Measurements from ENCODE around the gene ZC3H18.
"Not testable (repeated sequence)": the region's sequence is repeated elsewhere in the genome, so short reads cannot be mapped to it uniquely, and the experiment has no call there.

The ZC3H18 gene

GRCh38 chr16:88609426-88609825 lies 39.2 kb downstream of the ZC3H18 start:
- H3K18ac ChIP-seq (ENCODE audit: low read length); H3K4me2 ChIP-seq (ENCODE audit: low read length); H2BK120ac ChIP-seq (ENCODE audit: low read depth, low read length); H4K5ac ChIP-seq (ENCODE audit: low read length); H3K9ac ChIP-seq (ENCODE audit: low read length); H3K36me3 ChIP-seq (ENCODE audit: control insufficient read depth, insufficient read depth, low read length); H2BK15ac ChIP-seq (replicated peaks; ENCODE audit: low read depth); H3K56ac ChIP-seq (ENCODE audit: low read length); H4K8ac ChIP-seq (ENCODE audit: low read depth, low read length); H3K27ac ChIP-seq (ENCODE audit: low read depth, low read length); H3K4ac ChIP-seq (ENCODE audit: low read depth, low read length); H3K79me1 ChIP-seq (ENCODE audit: low read length); H3K27me3 ChIP-seq (ENCODE audit: insufficient read depth, low read length, poor library complexity); H2AK5ac ChIP-seq (ENCODE audit: low read length); H3K79me2 ChIP-seq (ENCODE audit: control insufficient read depth, insufficient read depth, low read length); H3K4me1 ChIP-seq (ENCODE audit: control insufficient read depth, low read depth, low read length); H3K23ac ChIP-seq (ENCODE audit: low read length); DNase-seq; H2BK5ac ChIP-seq (ENCODE audit: low read length); H3K4me3 ChIP-seq (ENCODE audit: low read length): not testable (repeated sequence)
- no CpG with 5 or more reads among the region's 8 CpGs for WGBS (ENCODE audit: extremely low coverage, insufficient coverage, low lambda C conversion rate)

GRCh38 chr16:88610080-88610479 lies 39.9 kb downstream of the ZC3H18 start:
- Histone ChIP-seq H3K79me2 (ENCODE audit: control insufficient read depth, insufficient read depth, low read length) (peaks cover 3% of the 10 kb centered on the region), H3K9ac (ENCODE audit: low read length) (no peak overlapping the region), H3K4ac (ENCODE audit: low read depth, low read length) (no peak overlapping the region), H4K5ac (ENCODE audit: low read length) (no peak overlapping the region), H2BK5ac (ENCODE audit: low read length) (no peak overlapping the region), H3K79me1 (ENCODE audit: low read length) (peaks cover 4% of the 10 kb centered on the region), H3K36me3 (ENCODE audit: control insufficient read depth, insufficient read depth, low read length) (peaks cover 6% of the 10 kb centered on the region), H3K27me3 (ENCODE audit: insufficient read depth, low read length, poor library complexity) (no peaks in the 10 kb centered on the region), H3K18ac (ENCODE audit: low read length) (no peak overlapping the region), H3K4me3 (ENCODE audit: low read length) (no peak overlapping the region), H2BK120ac (ENCODE audit: low read depth, low read length) (no peak overlapping the region), H2AK5ac (ENCODE audit: low read length) (no peak overlapping the region), H4K8ac (ENCODE audit: low read depth, low read length) (no peak overlapping the region), H3K4me2 (ENCODE audit: low read length) (no peak overlapping the region), H3K4me1 (ENCODE audit: control insufficient read depth, low read depth, low read length) (no peaks in the 10 kb centered on the region), H3K23ac (ENCODE audit: low read length) (peak overlapping the region; percentile 45), H3K56ac (ENCODE audit: low read length) (no peak overlapping the region), H2BK15ac (replicated peaks; ENCODE audit: low read depth) (no peak overlapping the region), H3K27ac (ENCODE audit: low read depth, low read length) (no peak overlapping the region)
- WGBS (ENCODE audit: extremely low coverage, insufficient coverage, low lambda C conversion rate), result no CpG with 5 or more reads among the region's 6 CpGs
- peak; percentile 74 for DNase-seq

DNA sequence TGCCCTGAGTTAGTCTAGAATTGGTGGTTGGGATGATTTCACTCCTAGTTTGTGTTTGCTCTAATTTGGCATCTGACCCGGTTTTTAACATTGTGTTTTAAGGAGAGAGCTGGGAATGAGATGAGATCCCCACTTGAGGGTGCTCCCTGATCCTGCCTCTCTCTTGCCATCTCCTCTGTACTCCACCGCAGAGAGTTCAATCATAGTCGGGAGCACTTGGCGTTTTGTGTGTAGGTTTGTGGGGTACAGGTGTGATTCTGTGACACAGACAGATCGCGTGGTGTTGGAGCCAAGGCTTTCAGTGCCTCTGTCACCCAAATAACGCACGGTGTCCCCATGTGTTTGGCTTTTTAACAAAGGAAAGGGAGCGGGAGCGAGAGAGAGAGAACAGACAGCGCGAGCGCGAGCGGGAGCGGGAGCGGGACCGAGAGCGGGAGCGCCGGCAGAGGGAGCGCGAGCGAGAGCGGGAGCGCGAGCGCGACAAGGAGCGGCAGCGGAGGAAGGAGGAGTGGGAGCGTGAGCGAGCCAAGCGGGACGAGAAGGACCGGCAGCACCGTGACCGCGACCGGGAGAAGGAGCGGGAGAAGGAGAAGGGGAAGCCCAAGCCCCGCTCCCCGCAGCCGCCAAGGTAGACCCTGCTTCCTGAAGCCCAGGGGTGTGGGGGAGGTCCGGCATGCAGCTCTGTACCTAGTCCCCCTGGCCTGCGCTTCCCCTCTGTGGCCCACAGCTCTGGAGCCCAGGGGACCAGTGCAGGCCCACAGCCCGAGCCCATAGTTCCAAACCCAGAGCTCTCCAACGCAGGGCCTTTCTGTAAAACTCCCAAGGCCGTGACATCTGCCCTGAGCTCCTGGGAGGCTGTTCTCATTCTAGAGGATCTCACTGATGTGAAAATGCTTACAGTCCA lies 41.0 kb downstream of the ZC3H18 start:
- Histone ChIP-seq H4K8ac (ENCODE audit: low read depth, low read length) (no peak overlapping the region), H3K4me3 (ENCODE audit: low read length) (no peak overlapping the region), H2BK15ac (replicated peaks; ENCODE audit: low read depth) (no peak overlapping the region), H4K5ac (ENCODE audit: low read length) (no peak overlapping the region), H2BK120ac (ENCODE audit: low read depth, low read length) (no peak overlapping the region), H3K23ac (ENCODE audit: low read length) (peak overlapping the region; percentile 45), H3K27me3 (ENCODE audit: insufficient read depth, low read length, poor library complexity) (no peaks in the 10 kb centered on the region), H3K36me3 (ENCODE audit: control insufficient read depth, insufficient read depth, low read length) (peaks cover 3% of the 10 kb centered on the region), H3K56ac (ENCODE audit: low read length) (peak overlapping the region; percentile 83), H3K79me1 (ENCODE audit: low read length) (peaks cover 6% of the 10 kb centered on the region), H3K4ac (ENCODE audit: low read depth, low read length) (no peak overlapping the region), H3K79me2 (ENCODE audit: control insufficient read depth, insufficient read depth, low read length) (peaks cover 3% of the 10 kb centered on the region), H2BK5ac (ENCODE audit: low read length) (no peak overlapping the region), H2AK5ac (ENCODE audit: low read length) (no peak overlapping the region), H3K4me2 (ENCODE audit: low read length) (peak overlapping the region; percentile 39), H3K9ac (ENCODE audit: low read length) (peak overlapping the region; percentile 65), H3K18ac (ENCODE audit: low read length) (no peak overlapping the region), H3K27ac (ENCODE audit: low read depth, low read length) (no peak overlapping the region), H3K4me1 (ENCODE audit: control insufficient read depth, low read depth, low read length) (no peaks in the 10 kb centered on the region)
- no CpG with 5 or more reads among the region's 49 CpGs for WGBS (ENCODE audit: extremely low coverage, insufficient coverage, low lambda C conversion rate)
- DNase-seq, result peak; percentile 73

GRCh38 chr16:88613293-88613692 lies 43.1 kb downstream of the ZC3H18 start:
- no CpG with 5 or more reads among the region's 10 CpGs for WGBS (ENCODE audit: extremely low coverage, insufficient coverage, low lambda C conversion rate)
- H3K79me1 ChIP-seq (ENCODE audit: low read length), result peaks cover 6% of the 10 kb centered on the region
- H3K4me2 ChIP-seq (ENCODE audit: low read length), result no peak overlapping the region
- no peak overlapping the region for H3K27ac ChIP-seq (ENCODE audit: low read depth, low read length)
- H3K79me2 ChIP-seq (ENCODE audit: control insufficient read depth, insufficient read depth, low read length), result peaks cover 3% of the 10 kb centered on the region
- DNase-seq, result no peak
- H2AK5ac ChIP-seq (ENCODE audit: low read length), result no peak overlapping the region
- no peaks in the 10 kb centered on the region for H3K4me1 ChIP-seq (ENCODE audit: control insufficient read depth, low read depth, low read length)
- no peak overlapping the region for H3K9ac ChIP-seq (ENCODE audit: low read length)
- H3K56ac ChIP-seq (ENCODE audit: low read length), result no peak overlapping the region
- peaks cover 3% of the 10 kb centered on the region for H3K36me3 ChIP-seq (ENCODE audit: control insufficient read depth, insufficient read depth, low read length)
- H3K23ac ChIP-seq (ENCODE audit: low read length), result no peak overlapping the region
- H2BK5ac ChIP-seq (ENCODE audit: low read length), result no peak overlapping the region
- H4K8ac ChIP-seq (ENCODE audit: low read depth, low read length), result no peak overlapping the region
- H2BK120ac ChIP-seq (ENCODE audit: low read depth, low read length), result no peak overlapping the region
- no peak overlapping the region for H3K4ac ChIP-seq (ENCODE audit: low read depth, low read length)
- H3K18ac ChIP-seq (ENCODE audit: low read length), result no peak overlapping the region
- no peaks in the 10 kb centered on the region for H3K27me3 ChIP-seq (ENCODE audit: insufficient read depth, low read length, poor library complexity)
- H3K4me3 ChIP-seq (ENCODE audit: low read length), result no peak overlapping the region
- H4K5ac ChIP-seq (ENCODE audit: low read length), result no peak overlapping the region
- no peak overlapping the region for H2BK15ac ChIP-seq (replicated peaks; ENCODE audit: low read depth)

DNA sequence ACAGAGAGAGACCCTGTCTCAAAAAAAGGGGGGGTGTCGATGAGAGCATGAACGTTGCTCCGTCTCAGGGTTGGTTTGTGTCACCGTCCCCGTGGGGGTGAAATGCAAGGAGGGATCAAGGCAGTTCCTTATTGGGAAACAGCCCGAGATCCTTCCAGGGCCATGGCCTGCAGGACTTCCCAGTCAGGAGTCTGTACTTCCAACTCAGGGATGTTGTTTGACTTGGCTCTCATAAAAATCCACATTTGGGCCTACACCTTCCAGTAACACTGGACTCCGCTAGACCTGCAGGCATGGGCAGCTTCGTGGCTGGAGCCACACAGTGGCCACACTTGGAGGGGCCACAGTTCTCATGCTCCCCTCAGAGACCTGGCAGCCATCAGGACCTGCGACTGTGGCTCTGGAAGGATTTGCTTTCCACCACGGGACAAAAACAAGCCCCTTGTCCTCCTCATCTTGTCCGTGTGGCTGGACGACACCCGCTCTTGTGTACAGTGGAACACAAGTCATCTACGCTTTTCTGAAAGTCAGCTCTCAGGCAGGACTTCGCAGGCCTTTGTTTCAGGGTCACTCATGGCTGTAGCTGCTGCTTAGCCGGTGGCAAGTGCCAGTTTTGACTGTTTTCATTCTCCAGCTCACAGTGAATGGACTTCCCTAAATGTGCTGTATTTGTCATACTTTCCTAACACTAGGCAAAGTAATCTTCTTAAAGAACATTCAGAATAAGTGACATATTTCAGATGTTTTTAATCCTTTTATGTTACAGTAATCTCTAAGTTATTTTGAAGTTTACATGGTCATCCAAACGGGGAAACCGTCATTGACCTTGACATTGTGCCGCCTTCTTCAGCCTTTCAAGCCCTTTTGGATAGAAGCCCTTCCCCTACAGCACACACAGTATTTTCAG lies 44.0 kb downstream of the ZC3H18 start:
- DNase-seq, result no peak
- Histone ChIP-seq H2AK5ac (ENCODE audit: low read length) (no peak overlapping the region), H3K56ac (ENCODE audit: low read length) (no peak overlapping the region), H3K9ac (ENCODE audit: low read length) (no peak overlapping the region), H3K4ac (ENCODE audit: low read depth, low read length) (no peak overlapping the region), H4K5ac (ENCODE audit: low read length) (no peak overlapping the region), H3K27me3 (ENCODE audit: insufficient read depth, low read length, poor library complexity) (no peaks in the 10 kb centered on the region), H3K18ac (ENCODE audit: low read length) (no peak overlapping the region), H4K8ac (ENCODE audit: low read depth, low read length) (no peak overlapping the region), H3K23ac (ENCODE audit: low read length) (no peak overlapping the region), H3K79me1 (ENCODE audit: low read length) (peaks cover 11% of the 10 kb centered on the region), H3K27ac (ENCODE audit: low read depth, low read length) (no peak overlapping the region), H3K36me3 (ENCODE audit: control insufficient read depth, insufficient read depth, low read length) (peaks cover 3% of the 10 kb centered on the region), H3K79me2 (ENCODE audit: control insufficient read depth, insufficient read depth, low read length) (peaks cover 3% of the 10 kb centered on the region), H2BK120ac (ENCODE audit: low read depth, low read length) (no peak overlapping the region), H3K4me1 (ENCODE audit: control insufficient read depth, low read depth, low read length) (no peaks in the 10 kb centered on the region), H2BK5ac (ENCODE audit: low read length) (no peak overlapping the region), H2BK15ac (replicated peaks; ENCODE audit: low read depth) (no peak overlapping the region), H3K4me3 (ENCODE audit: low read length) (no peak overlapping the region), H3K4me2 (ENCODE audit: low read length) (no peak overlapping the region)
- WGBS (ENCODE audit: extremely low coverage, insufficient coverage, low lambda C conversion rate), result no CpG with 5 or more reads among the region's 19 CpGs
